ENCODE data around the gene ARFIP1. TPM values are rescaled to one million over a fixed set of nuclear protein-coding genes. Genes with fewer than 3 reads are reported as not detected.

Gene ARFIP1
- polyA plus RNA-seq, 3 donors = 11.7 to 28.4 (median 27.2) TPM

GRCh38 chr4:152956650-152957436, 177.1 kb downstream of the ARFIP1 start:
- Mint-ChIP-seq H3K27ac (no peak overlapping the region), H3K36me3 (no peaks in the 10 kb centered on the region), H3K9me3 (no peaks in the 10 kb centered on the region), H3K27me3 (ENCODE audit: low read depth in 3 of 3) (peaks cover 0 to 4% (median 0%) of the 10 kb centered on the region in 3 donors), H3K4me1 (peaks cover 21% of the 10 kb centered on the region), H3K4me3 (no peak overlapping the region)
- H3K9me3 ChIP-seq (replicated peaks in 1 of 2; ENCODE audit: control insufficient read depth in 1 of 2, insufficient read depth in 1 of 2, low read length in 2 of 2) = no peaks in the 10 kb centered on the region
- DNase-seq = no peak
- H4K20me1 ChIP-seq (ENCODE audit: insufficient read depth, low read length) = no peaks in the 10 kb centered on the region
- no peak overlapping the region for H3K4me3 ChIP-seq (replicated peaks in 1 of 3; ENCODE audit: low read depth in 2 of 3, low read length in 3 of 3)
- 94% methylated on average over 7 of the region's 12 CpGs for WGBS (ENCODE audit: insufficient coverage)
- intact Hi-C loops (cut with micrococcal nuclease) = no loop called here
- H3K4me1 ChIP-seq (ENCODE audit: control insufficient read depth in 1 of 2, insufficient read depth in 2 of 2, low read length in 2 of 2) = peaks cover 0 to 11% of the 10 kb centered on the region in 2 donors
- TF ChIP-seq CTCF (IDR thresholded peaks at IDR 0.05) = no peak
- H3K4me2 ChIP-seq (replicated peaks; ENCODE audit: extremely low read depth, low read length, poor library complexity, severe bottlenecking) = no peak overlapping the region
- H2AFZ ChIP-seq (ENCODE audit: insufficient read depth, low read depth, low read length, poor library complexity, severe bottlenecking) = no peak overlapping the region
- H3K9ac ChIP-seq (ENCODE audit: insufficient read depth, low read length, poor library complexity, severe bottlenecking) = no peak overlapping the region
- H3K27ac ChIP-seq (ENCODE audit: low read depth in 1 of 2, low read length in 2 of 2) = no peak overlapping the region
- no peaks in the 10 kb centered on the region for H3K79me2 ChIP-seq (ENCODE audit: insufficient read depth, low read length)
- H3K27me3 ChIP-seq (ENCODE audit: control insufficient read depth in 2 of 2, insufficient read depth in 2 of 2, low read length in 2 of 2) = no peaks in the 10 kb centered on the region
- no peaks in the 10 kb centered on the region for H3K36me3 ChIP-seq (replicated peaks in 1 of 2; ENCODE audit: control insufficient read depth in 1 of 2, insufficient read depth in 2 of 2, low read length in 2 of 2)

GRCh38 chr4:152957437-152958171, 177.8 kb downstream of the ARFIP1 start:
- no peak for DNase-seq
- no peaks in the 10 kb centered on the region for H4K20me1 ChIP-seq (ENCODE audit: insufficient read depth, low read length)
- H3K9me3 Mint-ChIP-seq = no peaks in the 10 kb centered on the region
- WGBS (ENCODE audit: insufficient coverage) = 68% methylated on average over 5 of the region's 11 CpGs
- H3K9me3 ChIP-seq (replicated peaks in 1 of 2; ENCODE audit: control insufficient read depth in 1 of 2, insufficient read depth in 1 of 2, low read length in 2 of 2) = no peaks in the 10 kb centered on the region
- H3K27me3 Mint-ChIP-seq (ENCODE audit: low read depth in 3 of 3) = peaks cover 0 to 4% (median 0%) of the 10 kb centered on the region in 3 donors
- no peak overlapping the region for H3K9ac ChIP-seq (ENCODE audit: insufficient read depth, low read length, poor library complexity, severe bottlenecking)
- H3K4me3 ChIP-seq (replicated peaks in 1 of 3; ENCODE audit: low read depth in 2 of 3, low read length in 3 of 3) = no peak overlapping the region
- no peaks in the 10 kb centered on the region for H3K36me3 Mint-ChIP-seq
- H3K27ac Mint-ChIP-seq = peak overlapping the region in 2 of 7 donors; percentile 24 to 40
- no peak overlapping the region for H3K4me2 ChIP-seq (replicated peaks; ENCODE audit: extremely low read depth, low read length, poor library complexity, severe bottlenecking)
- intact Hi-C loops (cut with micrococcal nuclease) = no loop called here
- TF ChIP-seq CTCF (IDR thresholded peaks at IDR 0.05) = no peak
- H3K79me2 ChIP-seq (ENCODE audit: insufficient read depth, low read length) = no peaks in the 10 kb centered on the region
- no peak overlapping the region for H3K4me3 Mint-ChIP-seq
- no peak overlapping the region for H3K27ac ChIP-seq (ENCODE audit: low read depth in 1 of 2, low read length in 2 of 2)
- no peak overlapping the region for H2AFZ ChIP-seq (ENCODE audit: insufficient read depth, low read depth, low read length, poor library complexity, severe bottlenecking)
- no peaks in the 10 kb centered on the region for H3K36me3 ChIP-seq (replicated peaks in 1 of 2; ENCODE audit: control insufficient read depth in 1 of 2, insufficient read depth in 2 of 2, low read length in 2 of 2)
- peaks cover 21% of the 10 kb centered on the region for H3K4me1 Mint-ChIP-seq
- peaks cover 0 to 11% of the 10 kb centered on the region in 2 donors for H3K4me1 ChIP-seq (ENCODE audit: control insufficient read depth in 1 of 2, insufficient read depth in 2 of 2, low read length in 2 of 2)
- H3K27me3 ChIP-seq (ENCODE audit: control insufficient read depth in 2 of 2, insufficient read depth in 2 of 2, low read length in 2 of 2) = no peaks in the 10 kb centered on the region
